GM12878 (cell line): ENCODE measurements around the gene CDHR5. TPM values are rescaled to one million over a fixed set of nuclear protein-coding genes. Genes with fewer than 3 reads are reported as not detected.

Experiments
- ASH2L ChIP-seq: fragments of 300-600, 200-600 bp; sonication (generic); IDR thresholded peaks from 2 replicates; pipeline ENCODE4 v1.6.1; 2017; ENCODE audit warnings: low read depth, mild to moderate bottlenecking, borderline replicate concordance
- ATF7 ChIP-seq: fragments of 450-650 bp; IDR thresholded peaks from 2 replicates; pipeline ENCODE4 v1.6.1; 2016; ENCODE audit warnings: low read depth, mild to moderate bottlenecking
- CHD4 ChIP-seq: fragments of 200-600 bp; sonication (generic); IDR thresholded peaks from 2 replicates; pipeline ENCODE4 v1.6.1; 2016; ENCODE audit warnings: mild to moderate bottlenecking
- CREM ChIP-seq: IDR thresholded peaks from 2 replicates; pipeline ENCODE4 v1.6.1; 2014; ENCODE audit warnings: antibody characterized with exemption, low read depth
- FOXM1 ChIP-seq: IDR thresholded peaks from 2 replicates; pipeline ENCODE4 v1.6.1; 2012; ENCODE audit warnings: low read depth, mild to moderate bottlenecking, inconsistent platforms, low read length, moderate library complexity
- NFXL1 ChIP-seq: fragments of 450-650 bp; IDR thresholded peaks from 2 replicates; pipeline ENCODE4 v1.6.1; 2017; ENCODE audit warnings: antibody characterized with exemption, mild to moderate bottlenecking, borderline replicate concordance
- NFYB ChIP-seq: IDR thresholded peaks from 2 replicates; pipeline ENCODE4 v1.6.1; 2011; ENCODE audit warnings: low read depth, mild to moderate bottlenecking, low read length, improper control_type of control experiment, moderate library complexity; ENCODE audit not compliant: insufficient read depth
- POLR2A ChIP-seq: IDR thresholded peaks from 2 replicates; pipeline ENCODE4 v1.6.1; 2011; ENCODE audit warnings: low read depth, mild to moderate bottlenecking, low read length
- RAD21 ChIP-seq: IDR thresholded peaks from 2 replicates; pipeline ENCODE4 v1.6.1; 2011; ENCODE audit warnings: mild to moderate bottlenecking, low read depth, low read length, moderate library complexity; ENCODE audit not compliant: insufficient read depth
- RBBP5 ChIP-seq: fragments of 200-600 bp; sonication (generic); conservative IDR thresholded peaks from 2 replicates; pipeline ENCODE4 v1.6.1; 2016
- RELA ChIP-seq: fragments of 450-650 bp; IDR thresholded peaks from 2 replicates; pipeline ENCODE4 v1.8.0; 2014; ENCODE audit warnings: borderline replicate concordance; ENCODE audit not compliant: partially characterized antibody
- SIX5 ChIP-seq: IDR thresholded peaks from 2 replicates; pipeline ENCODE4 v1.6.1; 2011; ENCODE audit warnings: mild to moderate bottlenecking, low read depth, low read length, moderate library complexity; ENCODE audit not compliant: severe bottlenecking
- SMAD5 ChIP-seq: IDR thresholded peaks from 2 replicates; pipeline ENCODE4 v1.6.1; 2016; ENCODE audit warnings: antibody characterized with exemption, low read depth
- SRF ChIP-seq, 2 experiments: IDR thresholded peaks; 2 replicates each; pipeline ENCODE4 v1.6.1; 2011; ENCODE audit warnings: low read depth in 2 of 2, low read length in 2 of 2, mild to moderate bottlenecking in 1 of 2, moderate library complexity in 1 of 2
- SUPT20H ChIP-seq: IDR thresholded peaks from 2 replicates; pipeline ENCODE4 v1.6.1; 2011; ENCODE audit warnings: low read depth, mild to moderate bottlenecking, low read length, moderate library complexity, borderline replicate concordance; ENCODE audit not compliant: control insufficient read depth
- YBX1 ChIP-seq: fragments of 450-650 bp; IDR thresholded peaks from 2 replicates; pipeline ENCODE4 v1.6.1; 2016; ENCODE audit warnings: antibody characterized with exemption
- ZNF217 ChIP-seq: fragments of 450-650 bp; IDR thresholded peaks from 2 replicates; pipeline ENCODE4 v1.6.1; 2017; ENCODE audit warnings: antibody characterized with exemption, mild to moderate bottlenecking
- ZNF274 ChIP-seq: IDR thresholded peaks from one replicate; pipeline ENCODE4 v1.8.0; 2011; ENCODE audit not compliant: insufficient read length, insufficient read depth
- polyA plus RNA-seq, 11 experiments: library from polyadenylated mRNA; depleted of rRNA in 4 of 11; unstranded in 6 of 11; stranded (reverse) in 5 of 11; fragments of >200 nt; fragmentation: Nextera tagmentation in 4 of 11; fragmentation: Illumina TruSeq in 1 of 11; extraction: Ambion mirVana in 4 of 11; extraction: Trizol in 1 of 11; gene quantifications; 1 replicate in 1 of 11; 2 replicates in 10 of 11; pipeline versions ENCODE4 v1.2.1 to v1.2.3, GENCODE V29; 2011 to 2016; ENCODE audit warnings: inconsistent platforms in 2 of 11, missing spikeins in 2 of 11, low read depth in 1 of 11
- total RNA-seq, 4 experiments: library from RNA; depleted of rRNA in 3 of 4; stranded (reverse); fragments of >200 nt in 3 of 4; fragmentation: Illumina TruSeq in 1 of 4; extraction: Trizol in 1 of 4; gene quantifications; 2 replicates each; pipeline versions ENCODE4 v1.2.1 to v1.2.3, GENCODE V29; 2013 to 2021
- TF ChIP-seq, protein P1 (sequence below): fragments of 450-650 bp; IDR thresholded peaks from 2 replicates; pipeline ENCODE4 v1.6.1; 2017; ENCODE audit warnings: borderline replicate concordance
- TF ChIP-seq, protein P2 (sequence below): fragments of 450-650 bp; conservative IDR thresholded peaks from 2 replicates; pipeline ENCODE4 v1.6.1; 2017; ENCODE audit warnings: mild to moderate bottlenecking, moderate library complexity
- TF ChIP-seq, protein P3 (sequence below): fragments of 450-650 bp; IDR thresholded peaks from 2 replicates; pipeline ENCODE4 v1.6.1; 2018; ENCODE audit warnings: borderline replicate concordance, mild to moderate bottlenecking; ENCODE audit not compliant: partially characterized antibody

The CDHR5 gene
- total and polyA plus RNA-seq, 10 of the 15 experiments (the other 5 are each of a cell fraction or from before 2014, with no cell fraction given): 0.06 TPM; not detected in 9

DNA sequence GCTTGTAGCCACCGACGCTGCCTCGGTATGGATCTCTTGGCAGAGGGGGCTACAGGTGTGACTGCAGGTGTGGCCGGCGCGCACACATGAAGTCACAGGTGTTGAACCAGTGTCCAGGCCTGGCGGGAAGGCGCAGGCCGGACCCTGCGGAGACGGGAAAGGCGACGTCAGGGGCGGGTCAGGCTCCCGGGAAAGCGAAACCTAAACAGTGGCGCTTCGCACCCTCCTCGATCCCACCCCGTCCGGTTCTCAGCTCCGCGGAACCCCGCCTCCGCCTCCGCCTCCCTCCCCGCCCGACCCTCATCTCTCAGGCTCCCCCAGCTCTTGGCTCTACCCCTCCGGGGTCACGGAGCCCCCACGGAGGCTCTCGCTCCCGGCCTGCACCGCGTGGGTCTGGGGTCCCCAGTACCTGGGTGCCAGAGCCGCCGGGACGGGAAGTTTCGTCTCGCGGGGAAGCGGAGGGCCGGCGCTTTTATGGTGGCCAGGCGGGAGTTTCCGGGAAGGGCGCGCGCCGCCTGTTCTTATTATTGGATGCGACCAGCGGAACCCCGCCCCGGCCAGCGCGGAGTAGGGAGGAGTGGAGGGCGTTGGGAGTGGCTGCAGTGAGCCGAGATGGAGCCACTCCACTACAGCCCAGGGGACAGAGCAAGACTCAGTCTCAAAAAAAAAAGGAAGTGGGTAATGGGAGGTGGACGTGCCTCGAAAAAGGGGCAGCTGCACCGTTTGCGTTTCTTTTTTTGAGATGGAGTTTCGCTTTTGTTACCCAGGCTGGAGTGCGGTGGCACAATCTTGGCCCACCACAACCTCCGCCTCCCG is 9.0 kb downstream of the CDHR5 start, which contains the start of gene IRF7 (continued):
- TF ChIP-seq CREM (peak; percentile 47; the same call in 1 of the 2 replicates), NFYB (peak; percentile 50; the same call in 1 of the 2 replicates), SRF (IDR thresholded peaks at IDR 0.05; ENCODE audit: low read depth in 2 of 2, low read length in 2 of 2) (peak; percentile 53 to 86; a peak in 3 of 4 replicates), ZNF274 (no peak), ATF7 (peak; percentile 65), YBX1 (no peak), ZNF217 (0 out of 2 replicates have a peak, but pooled peaks have one; percentile 45), FOXM1 (no peak; the same call in 1 of the 2 replicates), SIX5 (no peak), RBBP5 (no peak), CHD4 (no peak), RAD21 (no peak), NFXL1 (no peak), ASH2L (no peak), SMAD5 (peak; percentile 92), RELA (peak; percentile 69), POLR2A (peak; percentile 93), SUPT20H (no peak)
- TF ChIP-seq, protein P1, sequence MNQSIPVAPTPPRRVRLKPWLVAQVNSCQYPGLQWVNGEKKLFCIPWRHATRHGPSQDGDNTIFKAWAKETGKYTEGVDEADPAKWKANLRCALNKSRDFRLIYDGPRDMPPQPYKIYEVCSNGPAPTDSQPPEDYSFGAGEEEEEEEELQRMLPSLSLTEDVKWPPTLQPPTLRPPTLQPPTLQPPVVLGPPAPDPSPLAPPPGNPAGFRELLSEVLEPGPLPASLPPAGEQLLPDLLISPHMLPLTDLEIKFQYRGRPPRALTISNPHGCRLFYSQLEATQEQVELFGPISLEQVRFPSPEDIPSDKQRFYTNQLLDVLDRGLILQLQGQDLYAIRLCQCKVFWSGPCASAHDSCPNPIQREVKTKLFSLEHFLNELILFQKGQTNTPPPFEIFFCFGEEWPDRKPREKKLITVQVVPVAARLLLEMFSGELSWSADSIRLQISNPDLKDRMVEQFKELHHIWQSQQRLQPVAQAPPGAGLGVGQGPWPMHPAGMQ: no peak
- TF ChIP-seq, protein P2, sequence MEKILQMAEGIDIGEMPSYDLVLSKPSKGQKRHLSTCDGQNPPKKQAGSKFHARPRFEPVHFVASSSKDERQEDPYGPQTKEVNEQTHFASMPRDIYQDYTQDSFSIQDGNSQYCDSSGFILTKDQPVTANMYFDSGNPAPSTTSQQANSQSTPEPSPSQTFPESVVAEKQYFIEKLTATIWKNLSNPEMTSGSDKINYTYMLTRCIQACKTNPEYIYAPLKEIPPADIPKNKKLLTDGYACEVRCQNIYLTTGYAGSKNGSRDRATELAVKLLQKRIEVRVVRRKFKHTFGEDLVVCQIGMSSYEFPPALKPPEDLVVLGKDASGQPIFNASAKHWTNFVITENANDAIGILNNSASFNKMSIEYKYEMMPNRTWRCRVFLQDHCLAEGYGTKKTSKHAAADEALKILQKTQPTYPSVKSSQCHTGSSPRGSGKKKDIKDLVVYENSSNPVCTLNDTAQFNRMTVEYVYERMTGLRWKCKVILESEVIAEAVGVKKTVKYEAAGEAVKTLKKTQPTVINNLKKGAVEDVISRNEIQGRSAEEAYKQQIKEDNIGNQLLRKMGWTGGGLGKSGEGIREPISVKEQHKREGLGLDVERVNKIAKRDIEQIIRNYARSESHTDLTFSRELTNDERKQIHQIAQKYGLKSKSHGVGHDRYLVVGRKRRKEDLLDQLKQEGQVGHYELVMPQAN: no peak; the same call in 1 of the 2 replicates
- TF ChIP-seq, protein P3, sequence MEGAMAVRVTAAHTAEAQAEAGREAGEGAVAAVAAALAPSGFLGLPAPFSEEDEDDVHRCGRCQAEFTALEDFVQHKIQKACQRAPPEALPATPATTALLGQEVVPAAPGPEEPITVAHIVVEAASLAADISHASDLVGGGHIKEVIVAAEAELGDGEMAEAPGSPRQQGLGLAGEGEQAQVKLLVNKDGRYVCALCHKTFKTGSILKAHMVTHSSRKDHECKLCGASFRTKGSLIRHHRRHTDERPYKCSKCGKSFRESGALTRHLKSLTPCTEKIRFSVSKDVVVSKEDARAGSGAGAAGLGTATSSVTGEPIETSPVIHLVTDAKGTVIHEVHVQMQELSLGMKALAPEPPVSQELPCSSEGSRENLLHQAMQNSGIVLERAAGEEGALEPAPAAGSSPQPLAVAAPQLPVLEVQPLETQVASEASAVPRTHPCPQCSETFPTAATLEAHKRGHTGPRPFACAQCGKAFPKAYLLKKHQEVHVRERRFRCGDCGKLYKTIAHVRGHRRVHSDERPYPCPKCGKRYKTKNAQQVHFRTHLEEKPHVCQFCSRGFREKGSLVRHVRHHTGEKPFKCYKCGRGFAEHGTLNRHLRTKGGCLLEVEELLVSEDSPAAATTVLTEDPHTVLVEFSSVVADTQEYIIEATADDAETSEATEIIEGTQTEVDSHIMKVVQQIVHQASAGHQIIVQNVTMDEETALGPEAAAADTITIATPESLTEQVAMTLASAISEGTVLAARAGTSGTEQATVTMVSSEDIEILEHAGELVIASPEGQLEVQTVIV: no peak
